Suprapubic skin (tissue), 4 donors: ENCODE measurements around the gene SLC22A6.

ENCODE experiments used
- CTCF ChIP-seq, 2 donors: fragments of 200-600 bp in 1 of 2; fragments of 450-650 bp in 1 of 2; sonication (generic) in 1 of 2; IDR thresholded peaks; one replicate each; pipeline ENCODE4 v1.5.1; 2016 to 2019; ENCODE audit warnings: antibody characterized with exemption in 2 of 2, mild to moderate bottlenecking in 1 of 2, moderate library complexity in 1 of 2
- EP300 ChIP-seq: sonication (generic); formaldehyde crosslinking; IDR thresholded peaks from one replicate; pipeline ENCODE4 v1.6.1; 2017; ENCODE audit warnings: antibody characterized with exemption
- POLR2AphosphoS5 ChIP-seq, 3 donors: sonication (generic); formaldehyde crosslinking; IDR thresholded peaks; one replicate each; pipeline ENCODE4 v1.6.1; 2017; ENCODE audit warnings: antibody characterized with exemption in 3 of 3

- TF ChIP-seq CTCF (IDR thresholded peaks at IDR 0.05) (no peak), POLR2AphosphoS5 (IDR thresholded peaks at IDR 0.05) (no peak), EP300 (no peak)
These were observed 57.9 kb downstream of the SLC22A6 start for GRCh38 chr11:62926680-62927455.
